ENCODE measurements around the gene ASTN2.

- no peak for TF ChIP-seq EZH2 (IDR thresholded peaks at IDR 0.05; ENCODE audit: insufficient read depth, poor library complexity, severe bottlenecking)
- TF ChIP-seq EZH2phosphoT487 (IDR thresholded peaks at IDR 0.05; ENCODE audit: insufficient read depth, low read depth), result no peak
These were observed 692.9 kb downstream of the ASTN2 start for GRCh38 chr9:116721944-116722343.

Data from GM23248 (cell line).